Fibroblast of mammary gland (primary cell): ENCODE data around the gene ZNF687.

ENCODE experiments used
- DNase-seq: peaks from one replicate; pipeline ENCODE4 v3.0.0-alpha.2; 2010; ENCODE audit warnings: low read depth
- H3K4me3 ChIP-seq: 2 replicates; pipeline ENCODE4 v1.5.1; 2011; ENCODE audit warnings: low read depth, mild to moderate bottlenecking, low read length, moderate library complexity; ENCODE audit not compliant: control insufficient read depth
- TF ChIP-seq, protein P1 (sequence below): conservative IDR thresholded peaks from 2 replicates; pipeline ENCODE4 v1.5.1; 2011; ENCODE audit warnings: low read depth, low read length, inconsistent platforms; ENCODE audit not compliant: control insufficient read depth, insufficient read depth

ZNF687 gene

DNA sequence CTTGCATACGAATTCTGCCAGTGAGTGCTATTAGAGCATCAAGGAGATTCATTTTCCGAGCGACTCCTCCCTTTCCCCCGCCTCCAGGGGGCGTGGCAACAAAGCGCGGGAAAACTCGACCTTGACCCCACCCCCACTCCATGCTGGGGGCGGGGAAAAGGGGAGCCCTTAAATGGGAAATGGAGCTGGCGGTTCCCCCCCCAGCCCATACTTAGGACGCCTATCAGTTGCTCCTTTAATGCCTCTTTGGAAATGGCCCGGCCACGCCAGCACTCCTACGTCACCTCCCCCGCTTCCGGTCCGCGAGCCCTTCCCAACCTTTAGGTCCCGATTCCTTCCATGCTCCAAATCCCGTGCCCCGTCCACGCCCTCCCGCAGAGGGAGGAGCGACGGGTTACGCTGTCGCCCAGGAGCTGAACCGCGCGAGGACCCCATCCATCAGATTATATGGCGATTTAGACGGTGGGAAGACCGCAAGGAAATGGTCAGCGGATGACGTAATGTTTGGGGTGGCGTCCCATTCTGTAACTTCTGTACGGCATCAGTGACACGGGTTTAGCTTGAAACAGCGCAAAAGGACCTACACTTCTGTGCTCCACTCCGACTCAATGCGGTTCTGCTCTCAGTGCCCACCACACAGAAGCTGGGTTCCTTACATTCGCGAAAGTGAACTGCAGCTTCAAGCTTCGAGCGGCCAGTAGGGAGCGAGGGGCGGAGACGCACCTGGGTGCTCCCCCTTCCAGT lies 702 bp upstream of the ZNF687 start:
- DNase-seq = peak; percentile 98
- TF ChIP-seq, protein P1, sequence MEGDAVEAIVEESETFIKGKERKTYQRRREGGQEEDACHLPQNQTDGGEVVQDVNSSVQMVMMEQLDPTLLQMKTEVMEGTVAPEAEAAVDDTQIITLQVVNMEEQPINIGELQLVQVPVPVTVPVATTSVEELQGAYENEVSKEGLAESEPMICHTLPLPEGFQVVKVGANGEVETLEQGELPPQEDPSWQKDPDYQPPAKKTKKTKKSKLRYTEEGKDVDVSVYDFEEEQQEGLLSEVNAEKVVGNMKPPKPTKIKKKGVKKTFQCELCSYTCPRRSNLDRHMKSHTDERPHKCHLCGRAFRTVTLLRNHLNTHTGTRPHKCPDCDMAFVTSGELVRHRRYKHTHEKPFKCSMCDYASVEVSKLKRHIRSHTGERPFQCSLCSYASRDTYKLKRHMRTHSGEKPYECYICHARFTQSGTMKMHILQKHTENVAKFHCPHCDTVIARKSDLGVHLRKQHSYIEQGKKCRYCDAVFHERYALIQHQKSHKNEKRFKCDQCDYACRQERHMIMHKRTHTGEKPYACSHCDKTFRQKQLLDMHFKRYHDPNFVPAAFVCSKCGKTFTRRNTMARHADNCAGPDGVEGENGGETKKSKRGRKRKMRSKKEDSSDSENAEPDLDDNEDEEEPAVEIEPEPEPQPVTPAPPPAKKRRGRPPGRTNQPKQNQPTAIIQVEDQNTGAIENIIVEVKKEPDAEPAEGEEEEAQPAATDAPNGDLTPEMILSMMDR = no peak
- H3K4me3 ChIP-seq = peak overlapping the region; percentile 95

DNA sequence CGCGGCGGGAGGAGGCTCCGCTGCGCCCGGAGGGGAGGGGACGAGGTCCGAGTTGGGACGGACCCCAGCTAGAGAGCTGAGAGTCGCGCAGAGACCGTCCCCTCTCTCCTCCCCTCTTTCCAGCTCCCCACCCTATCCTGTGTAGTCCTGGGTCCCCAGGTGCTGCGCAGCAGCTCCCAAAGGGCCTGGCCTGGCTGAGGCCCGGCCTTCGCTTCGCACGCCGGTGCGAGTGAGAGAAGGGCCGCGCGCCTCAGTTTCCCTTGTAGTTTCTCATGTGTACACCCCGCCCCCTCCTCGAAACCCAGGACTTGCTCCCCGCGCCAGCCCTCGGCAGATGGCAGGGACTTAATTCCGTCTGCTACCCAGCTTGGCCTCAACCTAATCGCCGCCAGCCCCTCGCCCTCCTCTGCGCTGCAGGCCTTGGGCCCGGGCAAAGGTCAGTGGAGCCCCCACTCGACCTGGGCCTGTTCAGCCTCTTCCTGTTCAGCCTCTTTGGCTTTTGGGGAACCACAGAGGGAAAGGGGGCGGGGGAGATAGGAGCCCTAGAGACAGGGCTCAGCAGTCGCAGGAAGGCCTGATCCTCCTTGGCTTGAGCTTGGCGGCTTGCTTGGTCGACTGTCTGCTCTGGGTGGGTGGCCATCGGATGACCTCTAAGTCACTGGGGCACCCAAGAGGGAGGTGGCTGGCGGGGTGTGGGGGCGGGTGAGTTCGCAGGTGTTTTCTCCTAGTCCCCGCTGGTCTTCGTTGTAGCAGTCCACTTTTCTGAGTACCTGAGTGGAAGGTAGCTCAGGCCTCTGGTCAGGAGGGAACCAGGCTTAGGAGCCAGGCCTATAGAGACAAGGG lies 1.0 kb downstream of the ZNF687 start:
- H3K4me3 ChIP-seq = peak overlapping the region; percentile 95
- no peak for DNase-seq
- TF ChIP-seq, protein P1 = no peak

DNA sequence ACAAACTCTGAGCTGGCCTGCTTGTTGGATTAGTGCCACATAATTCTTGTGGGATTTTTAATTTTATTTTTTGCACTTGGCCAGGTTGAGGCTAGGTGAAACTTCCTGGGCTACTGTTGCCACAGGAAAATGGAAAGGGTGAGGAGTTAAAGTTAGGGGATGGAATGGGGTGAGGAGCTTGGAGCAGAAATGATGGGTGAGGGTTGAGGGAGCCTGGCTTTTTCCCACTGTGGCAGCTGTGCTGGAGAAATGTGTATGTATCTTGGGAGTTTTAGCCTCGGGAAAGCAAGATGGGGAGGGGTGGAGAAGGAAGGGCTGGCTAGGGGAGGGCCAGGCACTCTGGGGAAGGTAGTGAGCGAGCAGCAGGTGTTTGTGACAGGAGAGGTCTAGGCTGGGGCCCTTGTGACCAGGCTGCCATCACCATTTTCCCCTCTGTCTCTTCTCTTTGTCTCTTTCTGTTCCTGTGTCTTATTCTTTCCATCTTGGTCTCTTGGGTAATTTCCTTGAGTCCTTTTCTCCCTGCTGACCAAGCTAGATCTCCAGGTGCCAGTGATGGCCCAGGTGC lies 2.0 kb downstream of the ZNF687 start:
- TF ChIP-seq, protein P1 = no peak
- H3K4me3 ChIP-seq = no peak overlapping the region
- DNase-seq = no peak

- TF ChIP-seq, protein P1 = no peak
- no peak for DNase-seq
- H3K4me3 ChIP-seq = no peak overlapping the region
Observed at GRCh38 chr1:151286619-151287340, 4.7 kb downstream of the ZNF687 start.

DNA sequence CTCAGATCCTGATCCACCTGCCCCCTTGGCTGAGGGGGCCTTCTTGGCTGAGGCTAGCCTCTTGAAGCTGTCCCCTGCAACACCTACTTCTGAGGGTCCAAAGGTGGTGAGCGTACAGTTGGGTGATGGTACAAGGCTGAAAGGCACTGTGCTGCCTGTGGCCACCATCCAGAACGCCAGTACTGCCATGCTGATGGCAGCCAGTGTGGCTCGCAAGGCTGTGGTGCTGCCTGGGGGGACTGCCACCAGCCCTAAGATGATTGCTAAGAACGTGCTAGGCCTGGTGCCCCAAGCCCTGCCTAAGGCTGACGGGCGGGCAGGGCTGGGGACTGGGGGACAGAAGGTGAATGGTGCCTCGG lies 5.2 kb downstream of the ZNF687 start:
- no peak for DNase-seq
- TF ChIP-seq, protein P1 = no peak
- no peak overlapping the region for H3K4me3 ChIP-seq

DNA sequence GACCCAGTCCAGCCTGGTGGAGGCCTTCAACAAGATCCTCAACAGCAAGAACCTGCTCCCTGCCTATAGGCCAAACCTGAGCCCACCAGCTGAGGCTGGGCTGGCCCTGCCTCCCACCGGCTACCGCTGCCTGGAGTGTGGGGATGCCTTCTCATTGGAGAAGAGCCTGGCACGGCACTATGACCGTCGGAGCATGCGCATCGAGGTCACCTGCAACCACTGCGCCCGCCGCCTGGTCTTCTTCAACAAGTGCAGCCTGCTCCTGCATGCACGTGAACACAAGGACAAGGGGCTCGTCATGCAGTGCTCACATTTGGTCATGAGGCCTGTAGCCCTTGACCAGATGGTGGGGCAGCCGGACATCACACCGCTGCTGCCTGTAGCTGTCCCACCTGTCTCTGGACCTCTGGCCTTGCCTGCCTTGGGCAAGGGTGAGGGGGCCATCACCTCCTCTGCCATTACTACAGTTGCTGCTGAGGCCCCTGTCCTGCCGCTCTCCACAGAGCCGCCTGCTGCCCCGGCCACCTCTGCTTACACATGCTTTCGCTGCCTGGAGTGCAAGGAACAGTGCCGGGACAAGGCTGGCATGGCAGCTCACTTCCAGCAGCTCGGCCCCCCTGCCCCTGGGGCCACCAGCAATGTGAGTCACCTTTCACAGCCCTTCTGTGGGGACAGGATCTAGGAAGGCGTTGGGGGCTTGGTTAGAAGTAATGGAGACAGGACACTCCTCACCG lies 5.8 kb downstream of the ZNF687 start:
- DNase-seq = no peak
- TF ChIP-seq, protein P1 = no peak
- H3K4me3 ChIP-seq = no peak overlapping the region
